ENCODE results near the gene UGGT2.

- TF ChIP-seq POLR2A (IDR thresholded peaks at IDR 0.05; ENCODE audit: low read depth) (no peak), EP300 (IDR thresholded peaks at IDR 0.05) (no peak), CTCF (IDR thresholded peaks at IDR 0.05) (no peak)
Observed at GRCh38 chr13:95893861-95894260, 159.3 kb downstream of the UGGT2 start.

All from esophagus muscularis mucosa (tissue), 4 donors.